GM21423 (cell line): Measurements from ENCODE around the gene PRDM2.

ENCODE experiments used
- ATAC-seq: cut with Tn5 transposase; IDR thresholded peaks from one replicate; pipeline ENCODE4 v1.9.1; 2021; ENCODE audit warnings: mild to moderate bottlenecking, moderate library complexity; ENCODE audit not compliant: unreplicated experiment

The PRDM2 gene

GRCh38 chr1:13829152-13829769 lies 129.3 kb downstream of the PRDM2 start:
- no peak for ATAC-seq

GRCh38 chr1:13830170-13830569 lies 130.2 kb downstream of the PRDM2 start:
- no peak for ATAC-seq

- ATAC-seq = no peak
Measured at GRCh38 chr1:13830616-13831280, 130.8 kb downstream of the PRDM2 start.

- ATAC-seq = no peak
Measured at GRCh38 chr1:13832100-13832499, 132.1 kb downstream of the PRDM2 start.

GRCh38 chr1:13832536-13832935 lies 132.5 kb downstream of the PRDM2 start:
- no peak for ATAC-seq

GRCh38 chr1:13836136-13836535 lies 136.1 kb downstream of the PRDM2 start:
- no peak for ATAC-seq

- no peak for ATAC-seq
Measured at GRCh38 chr1:13836631-13837030, 136.6 kb downstream of the PRDM2 start.

- no peak for ATAC-seq
Measured at GRCh38 chr1:13838236-13838635, 138.2 kb downstream of the PRDM2 start.

- ATAC-seq = no peak
Measured at GRCh38 chr1:13842497-13842896, 142.5 kb downstream of the PRDM2 start.

- ATAC-seq = no peak
Measured at GRCh38 chr1:13851726-13852125, 151.7 kb downstream of the PRDM2 start.

GRCh38 chr1:13855554-13855953 lies 155.6 kb downstream of the PRDM2 start:
- ATAC-seq = no peak

GRCh38 chr1:13860031-13860430 lies 160.0 kb downstream of the PRDM2 start:
- no peak for ATAC-seq

- ATAC-seq = no peak
Measured at GRCh38 chr1:13864760-13865159, 164.8 kb downstream of the PRDM2 start.

- ATAC-seq = no peak
Measured at GRCh38 chr1:13865851-13866250, 165.9 kb downstream of the PRDM2 start.

GRCh38 chr1:13867603-13868002 lies 167.6 kb downstream of the PRDM2 start:
- no peak for ATAC-seq

- ATAC-seq = no peak
Measured at GRCh38 chr1:13869172-13869797, 169.3 kb downstream of the PRDM2 start.

GRCh38 chr1:13871413-13871812 lies 171.4 kb downstream of the PRDM2 start:
- ATAC-seq = no peak

GRCh38 chr1:13871886-13872285 lies 171.9 kb downstream of the PRDM2 start:
- ATAC-seq = no peak

GRCh38 chr1:13873032-13873431 lies 173.0 kb downstream of the PRDM2 start:
- no peak for ATAC-seq
